ENCODE measurements around the gene RHBDD2. TPM values are rescaled to one million over a fixed set of nuclear protein-coding genes. Genes with fewer than 3 reads are reported as not detected.

Gene RHBDD2
- total RNA-seq, 2 experiments from 2014 or later: 199 to 208 TPM

DNA sequence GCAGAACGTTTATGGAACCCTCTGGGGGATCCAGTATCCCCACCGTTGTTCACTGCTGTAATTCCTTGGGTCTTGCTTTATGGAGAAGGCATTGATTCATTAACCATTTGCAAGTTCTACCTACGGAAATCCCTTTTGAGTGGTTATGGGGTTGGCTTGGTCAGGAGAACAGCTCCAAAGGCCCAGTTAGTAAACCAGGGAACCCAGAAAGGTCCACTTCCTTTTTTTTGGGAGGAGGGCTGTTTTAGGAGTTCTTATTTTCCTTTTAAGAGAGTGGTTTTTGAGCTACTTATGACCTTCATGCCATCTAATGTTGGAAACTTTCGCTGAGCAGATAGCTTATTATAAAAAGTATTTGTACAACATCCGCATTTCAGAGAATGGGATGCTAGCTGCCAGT is 37.4 kb downstream of the RHBDD2 start:
- Mint-ChIP-seq H3K36me3 (ENCODE audit: low read depth) (peaks cover 17% of the 10 kb centered on the region), H3K27me3 (no peaks in the 10 kb centered on the region), H3K9me3 (no peaks in the 10 kb centered on the region), H3K4me1 (ENCODE audit: low read depth) (peaks cover 58% of the 10 kb centered on the region), H3K4me3 (peak overlapping the region; percentile 95), H3K27ac (peak overlapping the region; percentile 98)
- Histone ChIP-seq H3K36me3 (ENCODE audit: insufficient read depth, low read length) (peaks cover 4% of the 10 kb centered on the region), H3K9me3 (ENCODE audit: control insufficient read depth in 1 of 2, insufficient read depth in 1 of 2, low read length in 2 of 2) (no peaks in the 10 kb centered on the region), H3K27me3 (ENCODE audit: control insufficient read depth in 1 of 2, insufficient read depth in 2 of 2, low read length in 2 of 2) (no peaks in the 10 kb centered on the region), H3K27ac (ENCODE audit: low read depth in 1 of 2, low read length in 2 of 2) (no peak overlapping the region), H3K4me1 (ENCODE audit: insufficient read depth, low read length) (peaks cover 60% of the 10 kb centered on the region), H3K4me3 (ENCODE audit: low read length) (peak overlapping the region; percentile 99)
- intact Hi-C loops (cut with DNase I, micrococcal nuclease): loop anchor here in 1 of 2 experiments (2.0 to 10.0 kb wide), 2 partner anchors 79 to 479 kb away; partner anchors contain the start of gene TMEM120A
- no peak for DNase-seq
- POLR2A ChIA-PET: interaction anchor here (1.2 to 3.6 kb wide), 10 partner anchors 9 to 443 kb away, joined by 3 to 46 read pairs (median 11); partner anchors contain the start of genes MDH2, RHBDD2, STYXL1 and TMEM120A
- no peak for ATAC-seq (ENCODE audit: poor library complexity)
- TF ChIP-seq, protein P1, sequence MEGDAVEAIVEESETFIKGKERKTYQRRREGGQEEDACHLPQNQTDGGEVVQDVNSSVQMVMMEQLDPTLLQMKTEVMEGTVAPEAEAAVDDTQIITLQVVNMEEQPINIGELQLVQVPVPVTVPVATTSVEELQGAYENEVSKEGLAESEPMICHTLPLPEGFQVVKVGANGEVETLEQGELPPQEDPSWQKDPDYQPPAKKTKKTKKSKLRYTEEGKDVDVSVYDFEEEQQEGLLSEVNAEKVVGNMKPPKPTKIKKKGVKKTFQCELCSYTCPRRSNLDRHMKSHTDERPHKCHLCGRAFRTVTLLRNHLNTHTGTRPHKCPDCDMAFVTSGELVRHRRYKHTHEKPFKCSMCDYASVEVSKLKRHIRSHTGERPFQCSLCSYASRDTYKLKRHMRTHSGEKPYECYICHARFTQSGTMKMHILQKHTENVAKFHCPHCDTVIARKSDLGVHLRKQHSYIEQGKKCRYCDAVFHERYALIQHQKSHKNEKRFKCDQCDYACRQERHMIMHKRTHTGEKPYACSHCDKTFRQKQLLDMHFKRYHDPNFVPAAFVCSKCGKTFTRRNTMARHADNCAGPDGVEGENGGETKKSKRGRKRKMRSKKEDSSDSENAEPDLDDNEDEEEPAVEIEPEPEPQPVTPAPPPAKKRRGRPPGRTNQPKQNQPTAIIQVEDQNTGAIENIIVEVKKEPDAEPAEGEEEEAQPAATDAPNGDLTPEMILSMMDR (IDR thresholded peaks at IDR 0.05): no peak
- CTCF ChIA-PET: interaction anchor here (0.9 to 1.2 kb wide), 3 partner anchors 13 to 50 kb away, joined by 3 read pairs; partner anchors contain the start of gene RHBDD2

DNA sequence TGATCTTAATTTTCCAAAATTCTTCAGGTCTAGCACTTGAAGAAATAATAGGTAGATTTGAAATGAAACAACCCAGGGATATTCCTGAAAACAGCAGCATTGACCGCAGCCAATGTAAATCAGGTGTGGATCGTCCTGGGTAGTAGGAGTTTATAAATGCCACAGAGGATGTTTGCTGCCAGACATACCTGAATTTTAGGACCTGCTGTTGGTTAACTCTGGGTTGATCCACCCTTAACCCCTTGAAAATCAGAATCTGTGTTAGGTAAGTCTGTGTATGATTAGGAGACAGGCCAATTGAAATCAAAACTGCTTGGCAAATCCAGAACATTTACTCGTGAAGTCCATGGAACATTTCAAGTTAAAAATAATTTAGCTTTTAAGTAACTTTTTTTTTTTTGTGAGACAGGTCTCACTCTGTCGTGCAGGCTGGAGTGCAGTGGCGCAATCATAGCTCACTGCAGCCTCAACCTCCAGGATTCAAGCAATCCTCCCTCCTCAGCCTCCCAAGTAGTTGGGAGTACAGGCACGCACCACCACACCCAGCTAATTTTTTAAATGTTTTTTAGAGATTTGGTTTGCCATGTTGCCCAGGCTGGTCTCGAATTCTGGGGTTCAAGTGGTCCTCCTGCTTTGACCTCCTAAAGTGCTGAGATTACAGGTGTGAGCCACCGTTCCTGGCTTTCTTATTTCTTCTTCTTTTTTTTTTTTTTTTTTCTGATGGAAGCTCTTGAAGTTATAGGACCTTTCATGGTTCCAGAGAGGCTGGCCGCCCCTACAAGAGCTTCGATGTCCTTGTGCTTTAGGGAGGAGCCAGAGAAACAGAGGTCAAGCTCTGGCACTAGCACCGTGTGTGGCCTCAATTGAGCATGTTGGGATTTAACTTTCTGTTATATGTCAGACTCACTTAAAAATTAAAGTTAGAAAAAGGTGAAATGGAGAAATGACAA is 38.1 kb downstream of the RHBDD2 start:
- H3K36me3 Mint-ChIP-seq (ENCODE audit: low read depth): peaks cover 17% of the 10 kb centered on the region
- TF ChIP-seq, protein P1 (IDR thresholded peaks at IDR 0.05): no peak
- H3K4me1 Mint-ChIP-seq (ENCODE audit: low read depth): peaks cover 63% of the 10 kb centered on the region
- H3K27ac Mint-ChIP-seq: no peak overlapping the region
- Histone ChIP-seq H3K36me3 (ENCODE audit: insufficient read depth, low read length) (peaks cover 4% of the 10 kb centered on the region), H3K27me3 (ENCODE audit: control insufficient read depth in 1 of 2, insufficient read depth in 2 of 2, low read length in 2 of 2) (no peaks in the 10 kb centered on the region), H3K27ac (ENCODE audit: low read depth in 1 of 2, low read length in 2 of 2) (no peak overlapping the region), H3K9me3 (ENCODE audit: control insufficient read depth in 1 of 2, insufficient read depth in 1 of 2, low read length in 2 of 2) (no peaks in the 10 kb centered on the region), H3K4me1 (ENCODE audit: insufficient read depth, low read length) (peaks cover 63% of the 10 kb centered on the region), H3K4me3 (ENCODE audit: low read length) (no peak overlapping the region)
- intact Hi-C loops (cut with DNase I, micrococcal nuclease): loop anchor here in 1 of 2 experiments (2.0 to 10.0 kb wide), 2 partner anchors 78 to 478 kb away; partner anchors contain the start of gene TMEM120A
- ATAC-seq (ENCODE audit: poor library complexity) (no peak), DNase-seq (no peak)
- peak overlapping the region; percentile 95 for H3K4me3 Mint-ChIP-seq
- ChIA-PET POLR2A (interaction anchor here (1.2 to 3.6 kb wide), 6 partner anchors 8 to 442 kb away, joined by 3 to 46 read pairs (median 13); partner anchors contain the start of genes MDH2, RHBDD2, STYXL1 and TMEM120A), CTCF (interaction anchor here (0.9 kb wide), 1 partner anchor 50 kb away, joined by 3 read pairs; no protein-coding TSS in a partner anchor)
- H3K27me3 Mint-ChIP-seq: no peaks in the 10 kb centered on the region
- no peaks in the 10 kb centered on the region for H3K9me3 Mint-ChIP-seq

- Mint-ChIP-seq H3K27ac (no peak overlapping the region), H3K27me3 (no peaks in the 10 kb centered on the region), H3K4me3 (peak overlapping the region; percentile 2), H3K9me3 (no peaks in the 10 kb centered on the region), H3K4me1 (ENCODE audit: low read depth) (peaks cover 46% of the 10 kb centered on the region), H3K36me3 (ENCODE audit: low read depth) (peaks cover 15% of the 10 kb centered on the region)
- peak; percentile 73 for ATAC-seq (ENCODE audit: poor library complexity)
- Histone ChIP-seq H3K27ac (ENCODE audit: low read depth in 1 of 2, low read length in 2 of 2) (no peak overlapping the region), H3K9me3 (ENCODE audit: control insufficient read depth in 1 of 2, insufficient read depth in 1 of 2, low read length in 2 of 2) (no peaks in the 10 kb centered on the region), H3K36me3 (ENCODE audit: insufficient read depth, low read length) (peaks cover 4% of the 10 kb centered on the region), H3K27me3 (ENCODE audit: control insufficient read depth in 1 of 2, insufficient read depth in 2 of 2, low read length in 2 of 2) (no peaks in the 10 kb centered on the region), H3K4me3 (ENCODE audit: low read length) (no peak overlapping the region), H3K4me1 (ENCODE audit: insufficient read depth, low read length) (peaks cover 48% of the 10 kb centered on the region)
- ChIA-PET POLR2A (no interaction called here), CTCF (no interaction called here)
- intact Hi-C loops (cut with DNase I, micrococcal nuclease): no loop called here
- TF ChIP-seq, protein P1 (IDR thresholded peaks at IDR 0.05): no peak
- peak in 9 of 14 experiments; percentile 5 to 54 (median 27) for DNase-seq
Measured at GRCh38 chr7:75920431-75921161, 41.8 kb downstream of the RHBDD2 start.

Data from CD4-positive, alpha-beta T cell (primary cell).